H7 (cell line): ENCODE results near the gene ARL8B. TPM values are rescaled to one million over a fixed set of nuclear protein-coding genes. Genes with fewer than 3 reads are reported as not detected.

Experiments used
- DNase-seq: peaks from one replicate; pipeline ENCODE4 v3.0.0; 2012
- H3K27me3 ChIP-seq: 2 replicates; pipeline ENCODE4 v1.6.0; 2011; ENCODE audit warnings: mild to moderate bottlenecking, low read length; ENCODE audit not compliant: control insufficient read depth, insufficient read depth
- H3K36me3 ChIP-seq: replicated peaks from 2 replicates; pipeline ENCODE4 v1.5.1; 2011; ENCODE audit warnings: low read length; ENCODE audit not compliant: control insufficient read depth, insufficient read depth
- H3K4me3 ChIP-seq: 2 replicates; pipeline ENCODE4 v1.5.1; 2011; ENCODE audit warnings: low read depth, mild to moderate bottlenecking, control low read depth, low read length, moderate library complexity; ENCODE audit not compliant: insufficient read depth
- total RNA-seq: library from RNA; depleted of rRNA; stranded (reverse); fragments of >200 nt; shearing (Covaris generic); gene quantifications from 2 replicates; pipeline ENCODE4 v1.2.3, GENCODE V29; 2014

The ARL8B gene
- total RNA-seq, 1 experiment from 2014 or later, result 30.7 TPM

DNA sequence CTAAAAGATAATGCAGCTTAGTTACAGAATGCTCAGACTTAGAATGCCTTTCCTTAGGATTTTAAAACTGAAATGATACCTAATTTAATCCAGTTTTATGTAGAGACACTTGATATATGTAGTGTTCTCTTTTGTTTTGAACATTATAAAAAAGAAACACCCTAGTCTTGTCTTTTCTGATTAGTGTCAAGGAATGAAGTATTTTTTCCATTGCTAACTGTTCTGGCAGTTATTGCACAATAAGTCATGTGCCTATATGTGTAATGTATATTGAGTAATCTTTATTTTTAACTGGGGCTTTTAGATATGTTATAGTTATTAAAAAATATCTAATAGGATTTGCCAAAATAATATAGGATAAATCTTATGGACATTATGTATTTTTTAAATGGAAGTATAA, 4.5 kb downstream of the ARL8B start:
- no peaks in the 10 kb centered on the region for H3K27me3 ChIP-seq
- no peaks in the 10 kb centered on the region for H3K36me3 ChIP-seq
- no peak for DNase-seq
- H3K4me3 ChIP-seq, result no peak overlapping the region

DNA sequence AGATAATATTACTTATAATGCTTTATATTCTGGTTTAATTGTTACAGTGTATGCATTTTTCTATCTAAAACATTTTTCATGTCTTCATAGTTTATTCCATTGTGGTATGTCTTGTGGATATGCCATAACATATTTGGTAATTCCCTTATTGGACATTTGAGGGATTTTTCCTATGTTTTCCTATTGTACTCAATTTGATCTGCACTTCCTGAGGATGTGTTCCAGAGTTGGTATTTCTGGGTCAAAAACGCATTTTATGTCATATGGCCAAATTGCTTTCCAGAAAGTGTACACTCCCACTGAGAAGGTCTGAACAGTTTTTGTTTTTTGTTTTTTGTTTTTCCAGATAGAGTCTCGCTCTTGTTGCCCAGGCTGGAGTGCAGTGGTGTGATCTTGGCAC, 6.8 kb downstream of the ARL8B start:
- Histone ChIP-seq H3K4me3 (no peak overlapping the region), H3K36me3 (no peaks in the 10 kb centered on the region), H3K27me3 (no peaks in the 10 kb centered on the region)
- DNase-seq, result no peak

DNA sequence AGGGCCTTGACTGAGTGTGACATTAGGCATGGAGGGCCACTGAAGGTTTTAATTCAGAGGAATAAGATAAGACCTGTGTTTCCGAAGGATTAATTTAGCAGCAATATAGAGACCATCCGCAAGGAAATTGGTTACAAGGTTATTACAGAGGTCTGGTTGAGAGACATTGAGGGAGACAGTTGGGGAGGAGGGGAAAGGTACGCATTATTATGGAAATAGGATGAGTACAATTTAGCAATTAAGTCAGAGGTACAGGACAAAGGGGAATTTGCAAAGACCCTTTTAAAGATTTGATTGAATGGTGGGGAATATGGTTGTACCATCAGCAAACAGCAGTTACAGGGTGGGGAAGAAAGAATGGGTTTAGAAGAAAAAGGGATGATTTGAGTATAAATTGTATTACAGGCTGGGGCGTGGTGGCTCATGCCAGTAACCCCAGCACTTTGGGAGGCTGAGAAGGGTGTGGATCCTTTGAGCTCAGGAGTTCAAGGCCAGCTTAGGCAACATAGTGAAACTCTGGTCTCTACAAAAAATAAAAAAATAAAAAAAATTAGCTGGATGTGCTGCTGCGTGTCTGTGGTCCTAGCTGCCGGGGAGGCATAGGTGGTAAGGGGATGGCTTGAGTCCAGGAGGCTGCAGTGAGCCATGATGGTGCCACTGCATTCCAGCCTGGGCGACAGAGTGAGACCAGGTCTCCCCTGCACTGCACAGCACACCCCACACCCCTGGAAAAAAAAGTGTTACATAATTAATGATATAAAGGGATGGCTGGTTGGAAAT, 11.3 kb downstream of the ARL8B start:
- Histone ChIP-seq H3K27me3 (no peaks in the 10 kb centered on the region), H3K36me3 (no peaks in the 10 kb centered on the region)
- no peak for DNase-seq

DNA sequence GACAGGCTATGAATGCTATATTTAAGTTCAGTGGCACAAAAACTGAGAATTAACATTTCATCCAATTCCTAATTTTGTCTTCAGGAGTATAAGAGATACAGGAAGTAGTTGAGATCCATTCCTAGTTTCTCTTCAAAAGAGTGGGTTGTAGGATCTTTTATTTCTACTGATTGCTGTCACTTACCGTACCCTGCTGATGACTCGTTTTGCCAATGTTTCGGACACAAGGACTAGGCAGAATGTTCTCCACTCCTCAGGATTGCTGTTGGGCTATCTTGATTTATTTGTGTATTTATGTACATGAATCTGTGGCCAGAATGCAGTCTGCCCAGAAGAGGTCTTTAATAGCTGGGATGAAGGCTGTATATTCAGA, 11.9 kb downstream of the ARL8B start:
- H3K36me3 ChIP-seq, result no peaks in the 10 kb centered on the region
- H3K27me3 ChIP-seq, result no peaks in the 10 kb centered on the region
- no peak overlapping the region for H3K4me3 ChIP-seq
- DNase-seq, result no peak

More for the DNA sequence above, 11.3 kb downstream of the ARL8B start:
- no peak overlapping the region for H3K4me3 ChIP-seq

DNA sequence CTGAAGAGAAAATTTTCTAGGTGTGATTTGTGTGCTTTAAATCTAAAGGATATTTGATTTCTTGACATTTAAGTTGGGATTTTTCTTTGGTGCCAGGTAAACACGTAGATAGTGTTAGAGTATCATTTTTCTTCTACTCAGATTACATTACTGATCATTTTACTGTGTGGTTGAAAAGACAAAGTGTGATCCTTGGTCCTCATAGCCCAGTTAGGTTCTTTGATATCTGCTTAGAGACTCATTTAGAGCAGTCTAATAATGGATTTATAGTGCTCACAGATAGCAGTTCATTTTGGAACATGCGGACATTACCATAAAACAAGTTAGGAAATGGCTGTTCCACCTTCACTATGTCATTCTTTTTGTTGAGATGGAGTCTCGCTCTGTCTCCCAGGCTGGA, 12.4 kb downstream of the ARL8B start:
- H3K27me3 ChIP-seq, result no peaks in the 10 kb centered on the region
- no peak for DNase-seq
- no peak overlapping the region for H3K4me3 ChIP-seq
- H3K36me3 ChIP-seq, result no peaks in the 10 kb centered on the region

DNA sequence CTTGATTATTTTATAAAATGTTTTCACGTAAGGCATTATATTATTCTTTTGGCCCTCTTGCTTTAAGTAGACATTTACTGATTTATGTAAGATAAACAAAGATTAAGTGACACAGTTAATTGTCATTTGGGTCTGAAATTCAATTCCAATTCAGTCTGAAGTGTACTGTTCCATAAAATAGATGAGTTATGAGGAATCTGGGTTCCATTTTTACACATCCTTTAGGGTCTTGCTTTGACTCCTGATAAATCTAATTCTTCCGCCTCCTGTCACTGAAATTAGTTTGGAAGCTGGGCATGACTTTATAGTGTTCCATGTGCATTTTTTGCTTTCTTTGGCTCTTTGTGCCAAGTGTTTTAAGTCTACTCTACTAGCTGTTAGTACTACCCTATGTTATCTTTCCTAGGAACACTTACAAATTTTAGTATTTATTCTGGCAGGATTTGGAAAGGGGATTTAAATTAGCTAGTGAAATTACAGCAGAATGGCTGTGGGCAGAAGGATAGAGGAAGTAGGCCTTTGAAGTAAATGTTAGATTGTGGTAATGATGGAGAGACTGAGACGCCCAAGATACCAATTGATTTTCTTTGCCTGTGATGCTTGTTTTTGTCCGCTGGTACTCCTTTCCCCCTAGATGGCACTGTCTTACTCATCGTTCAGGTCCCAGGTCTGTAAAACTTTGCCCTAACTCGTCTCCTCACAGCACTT, 14.3 kb downstream of the ARL8B start:
- Histone ChIP-seq H3K27me3 (no peaks in the 10 kb centered on the region), H3K4me3 (no peak overlapping the region), H3K36me3 (no peaks in the 10 kb centered on the region)
- DNase-seq, result peak; percentile 38

DNA sequence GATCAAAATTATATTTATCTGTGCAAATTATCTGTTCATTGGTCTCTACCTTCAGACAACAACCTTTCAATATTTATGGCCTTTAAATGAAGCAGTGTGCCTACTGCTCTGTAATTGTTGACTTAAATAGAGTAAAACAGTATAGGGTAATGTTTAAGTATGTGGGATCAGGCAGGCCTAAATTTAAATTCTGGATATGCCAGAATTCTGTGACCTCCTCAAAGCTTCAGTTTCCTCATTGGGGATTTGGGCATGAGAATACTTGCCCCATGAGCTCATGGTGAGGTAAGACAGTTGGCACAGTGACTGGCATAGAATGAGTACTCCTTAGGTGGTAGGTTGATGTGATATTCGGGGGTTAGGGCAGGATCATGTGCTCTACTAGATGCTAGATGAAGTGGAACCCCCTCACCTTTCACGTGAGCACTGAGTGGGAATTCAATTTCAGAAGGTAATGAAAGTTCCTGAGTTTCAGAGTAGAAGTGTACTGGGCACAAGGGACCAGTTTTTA, 14.9 kb downstream of the ARL8B start:
- DNase-seq, result no peak
- H3K4me3 ChIP-seq, result no peak overlapping the region
- no peaks in the 10 kb centered on the region for H3K36me3 ChIP-seq
- H3K27me3 ChIP-seq, result no peaks in the 10 kb centered on the region

DNA sequence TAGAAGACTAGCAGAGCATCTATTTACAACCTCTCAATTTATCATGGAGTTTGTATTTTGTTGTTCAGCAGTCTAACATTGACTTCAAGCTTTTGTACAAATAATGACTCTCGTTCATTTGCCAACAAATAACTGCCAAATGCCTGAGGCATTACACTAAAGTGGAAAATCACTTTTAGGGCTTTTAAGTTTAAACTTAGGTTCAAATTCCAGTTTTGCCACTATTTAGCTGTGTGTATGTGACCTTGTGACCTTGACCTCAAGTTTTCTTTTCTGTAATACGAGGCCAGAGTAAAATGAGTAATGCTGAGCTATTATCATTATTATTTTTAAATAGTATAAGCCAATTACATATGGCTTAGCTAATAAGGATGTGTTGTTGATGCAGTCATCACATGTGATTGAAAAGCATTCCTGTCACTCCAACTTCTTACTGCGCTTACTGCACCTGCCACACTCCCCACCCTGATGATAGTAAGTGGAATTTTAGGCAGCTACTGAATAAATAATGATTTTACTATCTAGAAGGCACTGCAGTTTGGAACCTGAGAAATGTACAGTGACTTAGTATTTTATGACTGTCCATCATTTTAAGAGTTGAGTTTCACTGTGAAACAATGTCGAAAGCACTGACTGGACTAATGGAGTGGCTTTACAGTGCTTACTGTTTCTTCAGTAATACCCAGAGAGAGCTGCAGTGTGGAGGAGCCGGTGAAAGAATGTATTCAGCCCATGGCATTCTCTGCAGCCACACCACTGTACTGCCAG, 16.3 kb downstream of the ARL8B start:
- DNase-seq, result no peak
- Histone ChIP-seq H3K4me3 (no peak overlapping the region), H3K36me3 (peaks cover 1% of the 10 kb centered on the region)

DNA sequence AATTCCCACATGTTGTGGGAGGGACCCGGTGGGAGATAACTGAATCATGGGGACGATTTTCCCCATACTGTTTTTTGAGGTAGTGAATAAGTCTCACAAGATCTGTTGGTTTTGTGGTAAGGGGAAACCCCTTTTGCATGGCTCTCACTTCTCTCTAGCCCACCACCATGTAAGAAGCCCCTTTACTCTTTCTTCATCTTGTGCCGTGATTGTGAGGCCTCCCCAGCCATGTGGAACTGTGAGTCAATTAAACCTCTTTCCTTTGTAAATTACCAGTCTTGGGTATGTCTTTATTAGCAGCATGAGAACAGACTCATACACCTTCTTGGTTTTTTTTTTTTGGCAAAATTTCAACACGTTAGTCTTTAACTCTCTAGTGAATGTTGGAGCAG, 18.1 kb downstream of the ARL8B start:
- DNase-seq, result no peak
- peaks cover 1% of the 10 kb centered on the region for H3K36me3 ChIP-seq
- H3K4me3 ChIP-seq, result no peak overlapping the region
- H3K27me3 ChIP-seq, result no peaks in the 10 kb centered on the region

More for the DNA sequence above, 16.3 kb downstream of the ARL8B start:
- H3K27me3 ChIP-seq, result no peaks in the 10 kb centered on the region

DNA sequence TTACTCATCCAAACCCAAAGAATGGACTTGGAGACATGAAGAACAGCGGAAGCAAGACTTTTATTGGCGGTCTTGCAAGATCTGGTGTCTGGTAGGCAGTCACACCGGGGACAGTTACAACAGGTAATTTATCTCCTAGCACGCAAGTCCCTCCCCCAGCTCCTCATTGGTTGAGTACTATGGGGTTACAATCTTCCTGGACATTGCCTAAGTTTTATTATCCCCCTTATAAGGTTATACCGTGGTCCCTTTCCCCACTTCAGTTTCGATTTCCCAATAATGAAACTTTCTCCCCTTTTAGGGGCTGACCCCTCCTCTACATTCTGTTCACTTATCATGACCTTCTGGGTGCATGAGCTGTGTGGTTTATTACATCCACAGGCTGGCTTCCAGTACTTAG, 18.7 kb downstream of the ARL8B start:
- DNase-seq, result no peak
- no peaks in the 10 kb centered on the region for H3K27me3 ChIP-seq
- no peak overlapping the region for H3K4me3 ChIP-seq
- peaks cover 1% of the 10 kb centered on the region for H3K36me3 ChIP-seq

DNA sequence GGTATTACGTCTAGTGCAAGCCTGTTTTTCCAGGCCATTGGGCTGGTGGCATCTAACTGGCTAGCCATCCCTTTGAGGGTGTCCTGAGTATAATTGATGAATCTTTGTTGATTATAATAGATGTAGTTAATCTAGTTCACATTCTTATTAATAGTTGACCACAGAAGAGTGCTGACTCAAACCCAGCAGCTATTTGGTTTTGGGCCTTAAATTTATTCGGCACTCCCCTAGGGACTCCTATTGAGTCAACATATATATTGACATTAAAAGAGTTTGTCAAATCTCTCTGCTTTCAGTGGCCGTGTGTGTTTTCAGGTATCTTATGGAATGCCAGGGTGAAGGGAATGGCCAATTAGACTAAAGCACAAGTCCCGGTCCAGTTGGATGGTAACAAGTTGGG, 19.7 kb downstream of the ARL8B start:
- Histone ChIP-seq H3K36me3 (peaks cover 1% of the 10 kb centered on the region), H3K27me3 (no peaks in the 10 kb centered on the region), H3K4me3 (no peak overlapping the region)
- no peak for DNase-seq

DNA sequence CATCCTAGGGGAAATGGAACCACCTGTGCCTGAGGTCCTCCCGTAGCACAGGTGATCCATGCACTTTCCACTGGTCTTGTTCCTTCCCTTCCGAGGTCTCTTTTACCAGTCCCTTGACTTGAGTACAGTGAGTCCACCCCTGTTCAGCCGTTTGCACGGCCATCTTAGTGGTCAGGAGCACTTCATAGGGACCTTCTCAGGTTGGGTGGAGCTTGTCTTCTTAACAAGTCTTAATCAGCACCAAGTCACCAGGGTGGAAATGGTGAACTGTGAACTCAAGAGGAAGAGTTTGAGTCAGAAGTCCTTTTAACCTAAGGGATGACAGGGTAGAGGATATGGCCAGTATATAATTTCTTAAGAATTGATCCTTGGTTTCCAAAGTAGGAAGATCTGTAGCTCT, 21.4 kb downstream of the ARL8B start:
- no peak for DNase-seq
- Histone ChIP-seq H3K4me3 (no peak overlapping the region), H3K36me3 (peaks cover 1% of the 10 kb centered on the region), H3K27me3 (no peaks in the 10 kb centered on the region)

DNA sequence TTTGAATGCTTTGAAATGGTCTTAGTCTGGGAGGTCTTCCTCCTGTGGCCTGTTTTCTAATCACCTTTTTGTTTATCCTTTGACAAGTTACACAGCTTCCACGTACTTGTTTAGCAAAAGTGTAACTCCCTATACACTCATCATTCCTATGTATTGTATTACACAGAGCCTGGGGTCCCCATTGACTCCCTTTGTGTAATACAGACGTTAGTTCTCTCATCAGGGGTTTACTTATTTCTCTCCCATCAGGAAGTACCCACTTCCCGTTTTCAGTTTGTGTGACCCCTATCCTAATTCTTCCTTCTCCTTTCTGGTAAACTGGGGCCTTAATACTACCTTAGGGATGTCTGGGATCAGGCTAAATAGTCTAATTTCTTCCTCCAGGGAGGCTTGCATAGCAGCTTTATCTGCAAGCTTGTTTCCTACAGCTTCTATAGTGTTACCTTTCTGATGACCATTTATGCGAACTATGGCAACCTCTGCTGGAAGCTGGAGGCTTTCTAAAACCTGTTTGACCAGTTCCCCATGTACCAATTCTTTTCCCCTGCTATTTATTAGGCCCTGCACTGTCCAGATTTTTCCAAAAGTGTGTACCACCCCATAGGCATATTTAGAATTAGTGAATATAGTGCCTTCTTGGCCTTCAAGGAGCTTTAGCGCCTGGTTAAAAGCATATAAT, 22.4 kb downstream of the ARL8B start:
- H3K27me3 ChIP-seq, result no peaks in the 10 kb centered on the region
- H3K36me3 ChIP-seq, result peaks cover 1% of the 10 kb centered on the region
- H3K4me3 ChIP-seq, result no peak overlapping the region
- no peak for DNase-seq

DNA sequence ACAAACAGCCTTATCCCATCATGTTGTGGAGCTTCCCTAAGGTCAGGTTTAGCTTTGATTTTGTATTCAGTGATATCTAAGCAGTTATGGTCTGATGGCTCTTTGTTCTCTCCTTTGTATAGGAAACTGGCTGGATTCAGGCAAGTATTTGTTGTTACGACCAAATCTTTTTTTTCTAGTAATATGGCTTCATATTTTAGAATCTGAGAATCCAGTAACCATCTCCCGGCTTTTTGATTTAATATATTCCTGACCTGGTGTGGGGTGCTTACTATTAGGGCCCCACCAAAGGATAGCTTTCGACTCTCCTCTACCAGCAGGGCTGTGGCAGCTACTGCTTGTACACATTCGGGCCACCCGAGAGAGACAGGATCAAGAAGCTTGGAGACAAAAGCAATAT, 23.0 kb downstream of the ARL8B start:
- Histone ChIP-seq H3K27me3 (no peaks in the 10 kb centered on the region), H3K4me3 (no peak overlapping the region), H3K36me3 (peaks cover 1% of the 10 kb centered on the region)
- no peak for DNase-seq
